ENCODE measurements around the gene MAPT. TPM values are rescaled to one million over a fixed set of nuclear protein-coding genes. Genes with fewer than 3 reads are reported as not detected.
A peak's percentile ranks its signal among the peaks of the same experiment; 100 is the strongest.

Gene MAPT
- total RNA-seq, 2 donors from 2014 or later: 11.7 to 14.7 TPM

DNA sequence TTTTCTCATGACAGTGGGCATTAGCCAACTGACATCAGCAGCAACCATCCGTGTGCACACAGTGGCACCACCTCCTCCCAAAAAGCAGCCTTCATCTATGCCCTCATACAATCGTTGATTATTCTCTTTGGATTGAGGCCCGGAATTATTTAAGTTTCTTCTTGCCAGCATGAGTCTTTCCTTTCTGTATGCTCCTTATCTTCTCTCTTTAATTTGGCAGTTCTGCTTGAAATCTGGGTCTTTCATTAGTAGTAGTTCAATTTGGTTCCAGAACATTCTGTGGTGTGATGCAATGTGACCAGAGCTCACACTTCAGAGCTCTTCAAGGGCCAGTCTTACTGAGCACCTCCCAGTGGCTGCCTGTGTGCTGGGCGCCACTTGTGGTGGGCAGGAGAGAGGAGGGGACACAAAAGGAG, 52.5 kb downstream of the MAPT start:
- Histone ChIP-seq H3K4me3 (no peak overlapping the region), H3K27ac (no peak overlapping the region), H3K36me3 (no peaks in the 10 kb centered on the region), H3K27me3 (replicated peaks; ENCODE audit: insufficient read depth) (no peaks in the 10 kb centered on the region), H3K4me1 (replicated peaks) (no peaks in the 10 kb centered on the region), H3K9me3 (no peaks in the 10 kb centered on the region)
- intact Hi-C loops (cut with DNase I): no loop called here
- no peak for DNase-seq (ENCODE audit: low spot score)
- TF ChIP-seq CTCF (IDR thresholded peaks at IDR 0.05) (no peak), POLR2AphosphoS5 (IDR thresholded peaks at IDR 0.05) (no peak), POLR2A (IDR thresholded peaks at IDR 0.05) (no peak)
- 48% methylated on average over 4 of the region's 4 CpGs for WGBS

DNA sequence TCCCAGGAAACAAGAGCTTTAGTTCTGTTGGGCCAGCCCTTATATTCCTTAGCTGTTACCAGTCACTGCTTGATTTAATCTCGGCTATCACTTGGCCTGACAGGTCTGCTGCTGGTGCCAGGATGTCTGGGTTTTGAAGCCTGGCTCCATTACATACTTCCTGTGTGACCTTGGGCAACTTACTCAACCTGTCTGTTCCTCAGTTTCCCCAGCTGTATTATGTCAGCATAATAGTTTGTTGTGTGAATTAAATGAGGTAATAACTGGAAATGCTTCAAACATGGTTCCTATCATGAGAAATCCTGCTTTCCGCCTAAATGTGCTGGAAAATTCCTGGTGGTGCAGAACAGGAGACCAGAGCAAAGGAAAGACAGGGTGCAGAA, 54.1 kb downstream of the MAPT start:
- WGBS: 64% methylated on average over 2 of the region's 2 CpGs
- TF ChIP-seq CTCF (IDR thresholded peaks at IDR 0.05): no peak
- TF ChIP-seq POLR2AphosphoS5 (IDR thresholded peaks at IDR 0.05): no peak
- no peak for TF ChIP-seq POLR2A (IDR thresholded peaks at IDR 0.05)
- H3K9me3 ChIP-seq: no peaks in the 10 kb centered on the region
- peak overlapping the region in 1 of 2 donors; percentile 33 for H3K27ac ChIP-seq
- no peaks in the 10 kb centered on the region for H3K4me1 ChIP-seq (replicated peaks)
- no peak for DNase-seq (ENCODE audit: low spot score)
- intact Hi-C loops (cut with DNase I): loop anchor here (2.0 kb wide), 1 partner anchor 52 kb away; no protein-coding TSS in a partner anchor
- no peaks in the 10 kb centered on the region for H3K36me3 ChIP-seq
- H3K4me3 ChIP-seq: no peak overlapping the region
- no peaks in the 10 kb centered on the region for H3K27me3 ChIP-seq (replicated peaks; ENCODE audit: insufficient read depth)

DNA sequence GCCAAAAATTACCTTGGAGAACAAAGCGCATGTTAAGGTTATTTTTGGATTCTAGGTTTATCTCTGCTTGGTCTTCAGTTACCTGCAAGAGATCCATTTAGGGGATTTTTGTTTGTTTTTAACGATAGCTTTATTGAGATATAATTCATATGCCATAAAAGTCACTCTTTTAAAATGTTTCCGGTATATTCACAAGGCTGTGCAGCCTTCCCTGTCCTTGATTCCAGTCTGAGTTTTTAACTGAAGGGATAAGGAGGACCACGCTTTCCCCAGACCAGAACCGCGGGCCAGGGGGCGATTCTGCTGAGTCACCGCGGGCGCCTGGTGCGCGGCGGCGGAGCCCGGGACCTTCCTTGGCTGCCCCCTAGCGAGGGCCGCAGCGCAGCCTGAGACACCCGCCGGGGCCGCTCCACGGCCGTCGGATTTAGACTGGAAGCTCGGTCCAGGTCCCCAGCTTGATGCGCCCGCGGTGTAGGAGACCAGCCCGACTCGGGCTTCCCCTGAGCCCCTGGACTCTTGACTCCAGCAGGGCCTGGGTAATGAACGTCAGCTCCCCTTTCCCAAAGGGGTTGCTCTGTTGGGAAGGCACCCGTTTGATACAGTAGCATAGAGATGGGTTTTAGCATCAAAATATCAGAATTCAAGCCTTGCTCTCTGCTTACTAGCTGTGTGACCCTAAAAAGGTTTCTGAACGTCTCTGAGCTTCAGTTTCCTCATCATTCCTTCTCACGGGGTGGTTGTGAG, 54.7 kb downstream of the MAPT start:
- intact Hi-C loops (cut with DNase I): loop anchor here (2.0 kb wide), 1 partner anchor 52 kb away; no protein-coding TSS in a partner anchor

GRCh38 chr17:45949755-45950320, 55.5 kb downstream of the MAPT start:
- intact Hi-C loops (cut with DNase I): loop anchor here (2.0 kb wide), 1 partner anchor 53 kb away; no protein-coding TSS in a partner anchor
- Histone ChIP-seq H3K36me3 (no peaks in the 10 kb centered on the region), H3K27me3 (replicated peaks; ENCODE audit: insufficient read depth) (no peaks in the 10 kb centered on the region), H3K4me1 (replicated peaks) (no peaks in the 10 kb centered on the region), H3K4me3 (no peak overlapping the region), H3K27ac (no peak overlapping the region), H3K9me3 (no peaks in the 10 kb centered on the region)
- WGBS: 86% methylated on average over 9 of the region's 9 CpGs
- TF ChIP-seq CTCF (IDR thresholded peaks at IDR 0.05): no peak
- no peak for TF ChIP-seq POLR2A (IDR thresholded peaks at IDR 0.05)
- TF ChIP-seq POLR2AphosphoS5 (IDR thresholded peaks at IDR 0.05): no peak
- no peak for DNase-seq (ENCODE audit: low spot score)

More for the DNA sequence above, 54.7 kb downstream of the MAPT start:
- no peaks in the 10 kb centered on the region for H3K9me3 ChIP-seq
- peak overlapping the region in 1 of 2 donors; percentile 33 for H3K27ac ChIP-seq
- 5% methylated on average over 34 of the region's 34 CpGs for WGBS
- H3K4me3 ChIP-seq: peak overlapping the region in 1 of 2 donors; percentile 5
- TF ChIP-seq POLR2A (IDR thresholded peaks at IDR 0.05) (no peak), POLR2AphosphoS5 (IDR thresholded peaks at IDR 0.05) (peak; percentile 50), CTCF (IDR thresholded peaks at IDR 0.05) (peak; percentile 32 to 86 (median 66))
- H3K27me3 ChIP-seq (replicated peaks; ENCODE audit: insufficient read depth): no peaks in the 10 kb centered on the region
- peak; percentile 59 for DNase-seq (ENCODE audit: low spot score)
- H3K4me1 ChIP-seq (replicated peaks): no peaks in the 10 kb centered on the region
- H3K36me3 ChIP-seq: no peaks in the 10 kb centered on the region

All from prostate gland (tissue), 2 donors.